GM18498 (cell line): ENCODE data around the gene SLC27A5.
A peak's percentile ranks its signal among the peaks of the same experiment; 100 is the strongest.
"Not testable (repeated sequence)": the region's sequence is repeated elsewhere in the genome, so short reads cannot be mapped to it uniquely, and the experiment has no call there.

Experiments used
- ATAC-seq: cut with Tn5 transposase; IDR thresholded peaks from one replicate; pipeline ENCODE4 v1.9.1; 2021; ENCODE audit warnings: mild to moderate bottlenecking, moderate library complexity; ENCODE audit not compliant: unreplicated experiment

Gene SLC27A5

DNA sequence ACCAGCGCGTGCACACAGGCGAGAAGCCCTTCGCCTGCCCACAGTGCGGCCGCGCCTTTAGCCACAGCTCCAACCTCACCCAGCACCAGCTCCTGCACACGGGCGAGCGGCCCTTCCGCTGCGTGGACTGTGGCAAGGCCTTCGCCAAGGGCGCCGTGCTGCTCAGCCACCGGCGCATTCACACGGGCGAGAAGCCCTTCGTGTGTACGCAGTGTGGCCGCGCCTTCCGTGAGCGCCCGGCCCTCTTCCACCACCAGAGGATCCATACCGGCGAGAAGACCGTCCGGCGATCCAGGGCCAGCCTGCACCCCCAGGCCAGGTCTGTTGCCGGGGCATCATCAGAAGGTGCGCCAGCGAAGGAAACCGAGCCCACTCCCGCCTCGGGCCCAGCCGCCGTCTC, 40.1 kb downstream of the SLC27A5 start:
- ATAC-seq = no peak

DNA sequence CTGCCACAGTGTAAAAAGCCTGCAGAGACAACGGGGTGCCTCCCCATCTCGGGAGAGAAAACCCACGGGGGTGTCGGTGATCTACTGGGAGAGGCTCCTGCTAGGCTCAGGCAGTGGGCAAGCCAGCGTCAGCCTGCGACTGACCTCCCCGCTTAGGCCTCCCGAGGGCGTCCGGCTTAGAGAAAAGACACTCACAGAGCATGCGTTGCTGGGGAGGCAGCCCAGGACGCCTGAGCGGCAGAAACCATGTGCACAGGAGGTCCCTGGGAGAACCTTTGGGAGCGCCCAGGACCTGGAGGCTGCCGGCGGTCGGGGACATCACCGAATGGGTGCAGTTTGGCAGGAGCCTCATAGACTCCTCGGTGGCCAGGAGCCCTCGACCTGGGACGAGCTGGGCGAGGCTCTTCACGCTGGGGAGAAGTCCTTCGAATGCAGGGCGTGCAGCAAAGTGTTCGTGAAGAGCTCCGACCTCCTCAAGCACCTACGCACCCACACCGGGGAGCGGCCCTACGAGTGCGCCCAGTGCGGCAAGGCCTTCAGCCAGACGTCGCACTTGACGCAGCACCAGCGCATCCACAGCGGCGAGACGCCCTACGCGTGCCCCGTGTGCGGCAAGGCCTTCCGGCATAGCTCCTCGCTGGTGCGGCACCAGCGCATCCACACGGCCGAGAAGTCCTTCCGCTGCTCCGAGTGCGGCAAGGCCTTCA, 40.8 kb downstream of the SLC27A5 start:
- not testable (repeated sequence) for ATAC-seq

DNA sequence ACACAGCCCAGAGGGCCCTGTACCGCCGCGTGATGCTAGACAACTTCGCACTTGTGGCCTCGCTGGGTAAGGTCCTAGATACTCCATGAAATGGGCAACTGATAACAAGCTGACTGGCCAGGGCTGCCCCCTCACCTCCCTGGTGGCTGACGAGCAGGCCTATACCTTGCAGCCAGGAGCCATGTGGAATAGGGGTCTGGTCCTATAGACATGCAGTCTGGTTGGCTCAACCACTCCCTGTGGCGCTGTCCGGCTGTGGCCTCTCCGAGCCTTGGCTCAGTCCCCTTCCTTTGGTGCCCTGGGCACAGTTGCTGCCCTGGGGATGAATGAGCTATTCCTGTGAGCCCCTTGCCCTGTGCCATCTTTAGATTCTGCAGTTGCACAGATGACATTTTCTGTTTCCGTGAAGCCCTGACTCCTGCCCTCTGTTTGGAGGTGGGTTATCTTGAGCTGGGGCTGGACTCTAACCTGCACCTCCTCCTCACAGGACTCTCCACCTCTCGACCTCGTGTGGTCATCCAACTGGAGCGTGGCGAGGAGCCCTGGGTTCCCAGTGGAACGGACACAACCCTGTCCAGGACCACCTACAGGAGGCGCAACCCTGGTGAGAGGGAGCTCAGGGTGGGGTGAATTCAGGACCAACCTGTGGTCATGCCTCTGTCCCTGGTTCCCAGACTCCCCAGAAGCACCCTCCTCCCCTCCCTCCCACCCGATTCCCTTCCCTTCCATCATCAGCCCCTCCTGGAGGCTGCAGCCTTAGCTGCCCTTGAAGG, 42.4 kb downstream of the SLC27A5 start:
- ATAC-seq = no peak

DNA sequence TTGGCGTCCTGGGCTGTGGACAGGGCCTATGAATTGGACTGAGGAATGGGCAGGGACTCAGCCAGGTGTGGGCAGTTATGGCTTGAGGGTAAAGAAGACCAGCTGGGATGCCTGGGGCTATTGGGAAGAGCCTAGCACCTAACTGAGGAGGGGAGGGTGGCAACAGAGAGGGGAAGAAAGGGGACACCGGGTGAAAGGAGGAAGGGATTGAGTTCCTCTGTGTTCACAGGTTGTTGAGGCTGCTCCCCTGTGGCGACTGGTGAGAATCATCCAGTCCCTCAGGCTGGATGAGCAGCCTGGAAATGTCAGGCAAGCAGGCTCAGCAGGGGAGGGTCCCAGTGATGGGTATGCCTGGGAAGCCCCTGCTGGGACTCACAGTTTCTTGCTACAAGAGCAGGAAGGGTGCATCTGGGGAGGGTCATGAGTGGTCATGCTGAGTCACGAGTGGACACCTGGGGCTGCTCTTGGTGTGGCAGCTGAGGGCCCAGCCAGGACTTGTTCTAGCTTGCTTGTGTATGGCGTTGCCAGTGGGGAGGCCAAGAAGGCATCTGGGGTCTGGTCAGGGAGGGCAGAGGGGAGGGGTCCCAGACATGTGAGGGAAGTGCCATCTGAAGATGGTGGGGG, 43.5 kb downstream of the SLC27A5 start:
- no peak for ATAC-seq

DNA sequence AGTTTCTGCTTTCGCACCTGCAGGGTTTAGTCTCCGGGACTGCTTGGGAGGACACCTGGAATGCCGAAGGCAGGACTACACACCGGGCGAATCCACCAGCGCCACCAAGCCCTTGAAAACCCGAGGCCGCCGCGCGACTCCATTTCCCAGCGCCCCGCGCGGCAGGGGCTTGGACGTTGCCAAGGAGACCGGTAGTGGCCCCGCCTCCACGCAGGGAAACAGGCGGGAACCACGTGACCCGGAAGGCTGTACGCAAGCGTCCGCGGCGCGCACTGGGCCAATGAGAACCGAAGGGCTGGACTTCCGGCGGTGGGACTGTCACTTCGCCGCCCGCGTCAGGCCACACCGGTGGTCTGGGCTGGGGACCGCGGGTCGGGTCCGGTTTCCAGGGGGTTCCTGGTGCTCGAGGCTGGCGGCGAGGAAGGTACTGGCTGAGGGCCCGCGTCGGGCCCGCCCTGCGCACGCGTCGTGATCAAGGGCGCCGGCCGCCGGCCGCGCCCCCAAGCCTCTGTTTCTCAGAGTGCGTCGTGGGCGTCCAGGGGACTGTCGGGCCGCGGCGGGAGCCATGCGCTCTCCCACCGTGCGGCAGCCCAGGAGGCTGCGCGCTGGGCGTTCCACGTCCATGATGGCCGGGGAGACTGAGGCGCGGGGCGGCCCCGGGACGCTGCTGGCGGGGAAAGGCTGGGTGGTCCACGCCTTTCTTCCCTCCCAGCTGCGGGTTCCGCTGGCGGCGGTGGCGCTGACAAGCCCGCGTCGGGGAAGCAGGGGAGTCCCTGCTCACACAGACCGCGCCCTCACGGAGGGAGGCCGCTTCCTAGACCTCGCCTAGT, 44.8 kb downstream of the SLC27A5 start, which contains the start of gene ZNF324:
ZNF324 (plus strand) TSS at position 321 of the 830 bp plus-strand sequence. CDS start 2,106 bp downstream, outside the sequence.
- ATAC-seq = peak; percentile 93

DNA sequence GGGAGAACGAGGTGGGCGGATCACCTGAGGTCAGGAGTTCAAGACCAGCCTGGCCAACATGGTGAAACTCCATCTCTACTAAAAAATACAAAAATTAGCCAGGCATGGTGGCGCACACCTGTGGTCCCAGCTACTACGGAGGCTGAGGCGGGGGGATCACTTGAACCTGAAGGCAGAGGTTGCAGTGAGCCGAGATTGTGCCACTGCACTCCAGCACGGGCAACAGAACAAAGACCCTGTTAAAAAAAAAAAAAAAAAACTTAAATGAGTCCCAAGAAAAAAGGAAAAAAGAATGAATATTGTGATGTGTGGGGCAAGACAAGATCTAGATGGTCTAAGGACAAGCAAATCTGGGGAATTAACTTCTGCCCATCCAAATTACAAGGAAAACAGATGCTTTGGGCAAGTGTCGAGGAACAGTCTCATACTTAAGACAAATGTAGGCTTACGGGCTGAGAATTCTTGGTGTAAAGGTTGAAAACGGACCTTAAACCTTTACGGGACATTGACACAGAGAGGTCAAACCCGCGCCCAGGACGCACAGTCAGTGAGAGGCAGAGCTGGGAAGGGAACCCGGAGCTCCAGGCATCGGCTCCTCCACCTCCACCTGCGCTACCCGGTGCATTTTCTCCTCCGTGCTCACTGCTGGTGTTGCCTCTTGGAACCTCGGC, 45.6 kb downstream of the SLC27A5 start:
- peak; percentile 3 for ATAC-seq

DNA sequence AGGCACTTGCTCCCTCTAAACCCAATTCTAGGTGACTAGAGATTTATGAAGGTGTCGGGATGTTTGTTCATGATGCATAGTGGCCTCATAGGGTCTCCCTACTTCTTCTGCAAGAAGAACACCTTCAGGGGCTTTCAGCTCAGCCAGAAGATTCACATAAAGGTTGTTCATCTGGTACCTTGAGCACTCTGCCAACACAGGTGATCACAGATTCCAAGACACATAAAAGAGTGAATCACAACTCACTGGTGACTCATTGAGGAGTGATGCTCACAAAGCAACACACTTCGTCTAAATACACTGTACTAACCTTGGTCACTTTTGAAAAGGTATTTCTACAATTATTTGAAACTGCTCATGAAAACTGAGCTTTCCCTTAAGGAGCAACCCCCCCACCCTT, 51.8 kb downstream of the SLC27A5 start:
- ATAC-seq = no peak

DNA sequence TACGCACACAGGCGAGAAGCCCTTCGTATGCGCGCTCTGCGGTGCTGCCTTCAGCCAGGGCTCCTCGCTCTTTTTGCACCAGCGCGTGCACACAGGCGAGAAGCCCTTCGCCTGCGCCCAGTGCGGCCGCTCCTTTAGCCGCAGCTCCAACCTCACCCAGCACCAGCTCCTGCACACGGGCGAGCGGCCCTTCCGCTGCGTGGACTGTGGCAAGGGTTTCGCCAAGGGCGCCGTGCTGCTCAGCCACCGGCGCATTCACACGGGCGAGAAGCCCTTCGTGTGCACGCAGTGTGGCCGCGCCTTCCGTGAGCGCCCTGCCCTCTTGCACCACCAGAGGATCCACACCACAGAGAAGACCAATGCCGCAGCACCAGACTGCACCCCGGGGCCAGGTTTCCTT, 55.7 kb downstream of the SLC27A5 start:
- no peak for ATAC-seq

DNA sequence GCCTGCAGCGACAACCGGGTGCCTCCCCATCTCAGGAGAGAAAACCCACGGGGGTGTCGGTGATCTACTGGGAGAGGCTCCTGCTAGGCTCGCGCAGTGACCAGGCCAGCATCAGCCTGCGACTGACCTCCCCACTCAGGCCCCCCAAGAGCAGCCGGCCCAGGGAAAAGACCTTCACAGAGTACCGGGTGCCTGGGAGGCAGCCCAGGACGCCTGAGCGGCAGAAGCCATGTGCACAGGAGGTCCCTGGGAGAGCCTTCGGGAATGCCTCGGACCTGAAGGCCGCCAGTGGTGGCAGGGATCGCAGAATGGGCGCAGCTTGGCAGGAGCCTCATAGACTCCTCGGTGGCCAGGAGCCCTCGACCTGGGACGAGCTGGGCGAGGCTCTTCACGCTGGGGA, 56.5 kb downstream of the SLC27A5 start:
- ATAC-seq = no peak

DNA sequence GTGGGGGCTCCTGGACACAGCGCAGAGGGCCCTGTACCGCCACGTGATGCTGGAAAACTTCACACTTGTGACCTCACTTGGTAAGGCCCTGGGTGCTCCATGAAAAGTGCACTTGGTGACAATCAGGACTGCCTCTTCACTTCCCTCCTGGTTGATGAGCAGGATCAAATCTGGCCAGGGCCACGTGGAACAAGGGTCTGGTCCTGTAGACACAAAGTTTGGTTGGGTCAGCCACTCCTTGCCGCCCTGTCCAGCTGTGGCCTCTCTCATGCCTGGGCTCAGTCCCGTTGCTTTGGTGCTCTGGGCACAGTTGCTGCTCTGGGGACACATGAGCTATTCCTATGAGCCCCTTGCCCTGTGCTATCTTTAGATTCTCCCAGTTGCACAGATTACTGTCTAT, 58.0 kb downstream of the SLC27A5 start:
- no peak for ATAC-seq

DNA sequence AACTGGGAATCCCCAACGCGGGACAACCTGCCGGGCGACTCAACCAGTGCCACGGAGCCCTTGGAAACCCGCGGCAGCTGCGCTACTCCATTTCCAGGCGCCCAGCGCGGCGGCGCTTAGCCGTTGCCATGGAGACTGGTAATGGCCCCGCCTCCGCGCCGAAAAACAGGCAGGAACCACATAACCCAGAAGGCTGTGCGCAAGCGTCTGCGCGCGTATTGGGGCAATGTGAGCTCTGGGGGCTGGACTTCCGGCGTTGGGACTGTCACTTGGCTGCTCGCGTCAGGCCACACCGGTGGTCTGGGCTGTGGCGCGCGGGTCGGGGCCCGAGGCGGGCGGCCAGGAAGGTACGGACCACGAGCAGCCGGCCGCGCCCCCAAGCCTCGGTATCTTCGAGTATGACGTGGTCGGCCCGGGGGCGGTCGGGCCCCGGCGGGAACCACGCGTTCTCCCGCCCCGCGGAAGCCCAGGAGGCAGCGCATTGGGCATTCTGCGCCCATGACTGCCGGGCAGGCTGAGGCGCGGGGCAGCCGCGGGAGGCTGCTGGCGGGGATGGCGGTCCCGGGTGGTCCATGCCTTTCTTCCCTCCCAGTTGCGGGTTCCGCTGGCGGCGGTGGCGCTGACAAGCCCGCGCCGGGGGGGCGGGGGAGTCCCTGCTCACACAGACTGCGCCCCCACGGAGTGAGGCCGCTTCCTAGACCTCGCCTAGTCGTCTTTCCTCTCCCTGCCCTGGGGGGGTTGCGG, 60.3 kb downstream of the SLC27A5 start, which contains the start of gene ZNF324B:
ZNF324B (plus strand) TSS at position 265 of the 744 bp plus-strand sequence. CDS start 2,080 bp downstream, outside the sequence.
- ATAC-seq = peak; percentile 94

DNA sequence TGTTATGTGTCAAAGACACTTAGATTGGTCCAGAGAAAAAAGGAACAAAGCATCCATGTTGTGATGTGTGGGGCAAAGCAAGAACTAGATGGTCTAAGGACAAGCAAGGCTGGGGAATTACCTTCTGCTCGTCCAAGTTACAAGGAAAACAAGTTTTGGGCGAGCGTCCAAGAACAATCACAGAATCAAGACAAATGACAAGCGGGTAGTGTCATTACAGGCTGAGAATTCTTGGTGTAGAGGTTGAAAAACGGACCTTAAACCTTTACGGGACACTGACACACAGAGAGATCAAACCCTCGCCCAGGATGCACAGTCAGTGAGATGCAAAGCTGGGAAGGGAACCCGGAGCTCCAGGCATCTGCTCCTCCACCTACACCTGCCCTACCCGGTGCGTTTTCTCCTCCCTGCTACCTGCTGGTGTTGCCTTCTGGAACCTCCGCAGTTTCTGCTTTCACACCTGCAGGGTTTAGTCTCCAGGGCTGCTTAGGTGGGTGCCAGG, 60.9 kb downstream of the SLC27A5 start:
- ATAC-seq = no peak

DNA sequence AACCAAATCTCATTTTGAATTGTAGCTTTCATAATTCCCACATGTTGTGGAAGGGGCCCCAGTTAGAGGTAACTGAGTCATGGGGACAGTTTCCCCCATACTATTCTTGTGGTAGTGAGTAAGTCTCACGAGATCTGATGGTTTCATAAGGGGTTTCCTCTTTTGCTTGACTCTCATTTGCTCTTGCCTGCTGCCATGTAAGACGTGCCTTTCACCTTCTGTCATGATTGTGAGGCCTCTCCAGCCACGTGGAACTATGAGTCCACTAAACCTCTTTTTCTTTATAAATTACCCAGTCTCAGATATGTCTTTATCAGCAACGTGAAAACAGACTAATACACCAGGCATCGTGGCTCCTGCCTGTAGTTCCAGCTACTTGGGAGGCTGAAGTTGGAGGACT, 61.8 kb downstream of the SLC27A5 start:
- ATAC-seq = not testable (repeated sequence)

DNA sequence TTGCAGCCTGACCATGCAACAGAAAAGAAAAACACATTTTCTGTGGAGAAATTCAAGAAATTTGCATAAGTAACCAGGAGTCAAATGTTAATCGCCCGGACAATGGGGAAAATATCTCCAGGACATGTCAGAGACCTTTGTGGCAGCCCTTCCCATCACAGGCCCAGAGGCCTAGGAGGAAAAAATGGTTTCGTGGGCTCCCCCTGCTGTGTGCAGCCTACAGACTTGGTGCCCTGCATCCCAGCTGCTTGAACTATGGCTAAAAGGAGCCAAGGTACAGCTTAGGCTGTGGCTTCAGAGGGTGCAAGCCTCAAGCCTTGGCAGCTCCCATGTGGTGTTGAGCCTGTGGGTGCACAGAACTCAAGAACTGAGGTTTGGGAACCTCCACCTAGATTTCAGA, 62.9 kb downstream of the SLC27A5 start:
- not testable (repeated sequence) for ATAC-seq
